ENCODE measurements around the gene CFAP46.
"Not testable (repeated sequence)": the region's sequence is repeated elsewhere in the genome, so short reads cannot be mapped to it uniquely, and the experiment has no call there.

The CFAP46 gene

GRCh38 chr10:132888446-132888845, 53.9 kb downstream of the CFAP46 start:
- H3K4me1 Mint-ChIP-seq (ENCODE audit: low read depth); H3K27ac Mint-ChIP-seq; H3K4me3 Mint-ChIP-seq; H3K9me3 Mint-ChIP-seq; H3K36me3 Mint-ChIP-seq (ENCODE audit: low read depth): not testable (repeated sequence)
- peaks cover 22% of the 10 kb centered on the region for H3K27me3 Mint-ChIP-seq

GRCh38 chr10:132886211-132887099, 55.9 kb downstream of the CFAP46 start:
- Mint-ChIP-seq H3K36me3 (ENCODE audit: low read depth) (no peaks in the 10 kb centered on the region), H3K4me3 (no peak overlapping the region), H3K27me3 (peaks cover 4% of the 10 kb centered on the region), H3K27ac (no peak overlapping the region), H3K9me3 (no peaks in the 10 kb centered on the region), H3K4me1 (ENCODE audit: low read depth) (no peaks in the 10 kb centered on the region)

- Mint-ChIP-seq H3K9me3 (no peaks in the 10 kb centered on the region), H3K27ac (no peak overlapping the region), H3K4me3 (no peak overlapping the region), H3K27me3 (peaks cover 4% of the 10 kb centered on the region), H3K4me1 (ENCODE audit: low read depth) (no peaks in the 10 kb centered on the region), H3K36me3 (ENCODE audit: low read depth) (no peaks in the 10 kb centered on the region)
Observed at GRCh38 chr10:132885451-132886210, 56.7 kb downstream of the CFAP46 start.

- H3K27me3 Mint-ChIP-seq, result peaks cover 1% of the 10 kb centered on the region
- no peaks in the 10 kb centered on the region for H3K4me1 Mint-ChIP-seq (ENCODE audit: low read depth)
- H3K4me3 Mint-ChIP-seq, result no peak overlapping the region
- no peaks in the 10 kb centered on the region for H3K9me3 Mint-ChIP-seq
- no peak overlapping the region for H3K27ac Mint-ChIP-seq
- no peaks in the 10 kb centered on the region for H3K36me3 Mint-ChIP-seq (ENCODE audit: low read depth)
Observed at GRCh38 chr10:132884691-132885271, 57.6 kb downstream of the CFAP46 start.

DNA sequence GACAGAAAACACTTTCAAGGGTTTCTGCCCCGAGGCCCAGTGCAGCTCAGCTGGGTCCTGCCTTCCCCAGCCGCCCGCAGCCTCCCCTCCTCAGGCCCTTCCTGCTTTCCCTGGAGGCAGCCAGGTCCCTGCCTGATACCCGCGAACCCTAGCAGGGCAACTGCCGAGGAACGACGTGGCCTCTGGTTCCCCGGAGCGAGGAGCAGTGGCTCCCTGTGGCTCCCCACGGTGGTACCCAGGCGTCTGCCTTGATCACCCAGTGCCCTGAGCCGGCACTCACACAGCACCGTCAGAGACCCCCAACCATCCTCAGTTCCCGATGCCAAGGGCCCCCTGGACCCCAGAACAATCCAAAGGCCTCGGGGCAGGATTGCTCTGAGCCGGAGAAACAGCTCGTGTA, 58.3 kb downstream of the CFAP46 start:
- H3K9me3 Mint-ChIP-seq, result no peaks in the 10 kb centered on the region
- no peaks in the 10 kb centered on the region for H3K4me1 Mint-ChIP-seq (ENCODE audit: low read depth)
- no peaks in the 10 kb centered on the region for H3K27me3 Mint-ChIP-seq
- no peak overlapping the region for H3K4me3 Mint-ChIP-seq
- no peak overlapping the region for H3K27ac Mint-ChIP-seq
- H3K36me3 Mint-ChIP-seq (ENCODE audit: low read depth), result no peaks in the 10 kb centered on the region

DNA sequence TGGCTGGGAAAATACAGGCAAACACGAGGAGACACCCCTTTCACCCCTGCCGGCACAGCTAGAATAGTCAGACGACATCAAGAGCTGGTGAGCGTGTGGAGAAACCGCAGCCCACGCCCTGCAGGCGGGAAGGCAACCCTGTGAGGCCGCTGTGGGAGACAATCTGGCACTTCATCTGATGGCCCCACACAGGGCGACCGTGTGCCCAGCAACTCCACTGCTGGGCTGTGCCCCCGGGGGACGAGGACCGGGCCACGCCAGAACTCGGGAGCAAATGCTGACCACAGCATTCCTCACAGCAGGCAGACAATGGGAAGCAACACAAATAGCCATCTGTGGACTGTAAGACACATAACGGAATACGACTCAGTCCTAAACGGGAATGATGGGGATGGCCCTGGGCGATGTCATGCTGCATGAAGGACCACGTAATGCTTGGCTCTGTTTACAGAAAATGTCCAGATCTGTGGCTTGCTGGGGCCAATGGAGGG, 58.9 kb downstream of the CFAP46 start:
- Mint-ChIP-seq H3K36me3 (ENCODE audit: low read depth) (no peaks in the 10 kb centered on the region), H3K9me3 (no peaks in the 10 kb centered on the region), H3K27me3 (no peaks in the 10 kb centered on the region), H3K27ac (no peak overlapping the region), H3K4me3 (no peak overlapping the region), H3K4me1 (ENCODE audit: low read depth) (no peaks in the 10 kb centered on the region)

DNA sequence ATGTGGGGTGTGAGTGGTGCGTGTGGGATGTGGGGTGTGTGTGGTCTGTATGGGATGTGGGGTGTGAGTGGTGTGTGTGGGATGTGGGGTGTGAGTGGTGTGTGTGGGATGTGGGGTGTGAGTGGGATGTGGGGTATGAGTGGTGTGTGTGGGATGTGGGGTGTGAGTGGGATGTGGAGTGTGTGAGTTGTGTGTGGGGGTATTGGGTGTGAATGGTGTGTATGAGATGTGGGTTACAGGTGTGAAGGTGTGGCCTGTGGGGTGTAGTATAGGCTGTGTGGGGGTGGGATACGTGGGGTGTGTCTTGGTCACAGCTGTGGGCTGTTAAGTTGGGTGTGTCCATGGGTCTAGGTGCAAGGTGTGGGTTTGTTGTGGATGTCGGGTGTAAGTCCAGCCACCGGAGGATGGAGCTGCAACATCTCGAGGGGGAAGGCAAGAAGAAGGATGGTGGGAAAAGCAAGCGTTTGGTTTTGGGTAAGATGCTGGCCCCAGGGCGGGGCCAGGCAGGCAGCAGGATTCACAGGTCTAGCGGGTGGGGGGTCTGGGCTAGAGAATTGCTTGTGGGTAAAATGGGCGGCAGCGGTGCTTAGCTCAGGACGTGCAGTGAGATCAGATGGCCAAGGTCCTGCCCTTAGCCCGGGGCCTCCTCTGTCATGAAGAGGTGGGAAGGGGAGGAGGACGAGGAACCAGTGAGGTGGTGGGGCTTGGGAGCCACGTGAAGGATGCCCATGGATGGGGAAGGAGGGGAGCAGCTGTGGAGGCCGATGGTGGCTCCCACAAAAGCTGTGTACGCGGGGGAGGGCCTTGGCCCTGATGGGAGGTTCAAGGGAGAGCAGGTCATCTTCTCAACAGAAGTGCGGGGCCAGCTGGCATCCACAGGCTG, 60.1 kb downstream of the CFAP46 start:
- H3K27ac Mint-ChIP-seq, result no peak overlapping the region
- no peaks in the 10 kb centered on the region for H3K9me3 Mint-ChIP-seq
- no peaks in the 10 kb centered on the region for H3K4me1 Mint-ChIP-seq (ENCODE audit: low read depth)
- no peaks in the 10 kb centered on the region for H3K27me3 Mint-ChIP-seq
- H3K36me3 Mint-ChIP-seq (ENCODE audit: low read depth), result no peaks in the 10 kb centered on the region
- no peak overlapping the region for H3K4me3 Mint-ChIP-seq

DNA sequence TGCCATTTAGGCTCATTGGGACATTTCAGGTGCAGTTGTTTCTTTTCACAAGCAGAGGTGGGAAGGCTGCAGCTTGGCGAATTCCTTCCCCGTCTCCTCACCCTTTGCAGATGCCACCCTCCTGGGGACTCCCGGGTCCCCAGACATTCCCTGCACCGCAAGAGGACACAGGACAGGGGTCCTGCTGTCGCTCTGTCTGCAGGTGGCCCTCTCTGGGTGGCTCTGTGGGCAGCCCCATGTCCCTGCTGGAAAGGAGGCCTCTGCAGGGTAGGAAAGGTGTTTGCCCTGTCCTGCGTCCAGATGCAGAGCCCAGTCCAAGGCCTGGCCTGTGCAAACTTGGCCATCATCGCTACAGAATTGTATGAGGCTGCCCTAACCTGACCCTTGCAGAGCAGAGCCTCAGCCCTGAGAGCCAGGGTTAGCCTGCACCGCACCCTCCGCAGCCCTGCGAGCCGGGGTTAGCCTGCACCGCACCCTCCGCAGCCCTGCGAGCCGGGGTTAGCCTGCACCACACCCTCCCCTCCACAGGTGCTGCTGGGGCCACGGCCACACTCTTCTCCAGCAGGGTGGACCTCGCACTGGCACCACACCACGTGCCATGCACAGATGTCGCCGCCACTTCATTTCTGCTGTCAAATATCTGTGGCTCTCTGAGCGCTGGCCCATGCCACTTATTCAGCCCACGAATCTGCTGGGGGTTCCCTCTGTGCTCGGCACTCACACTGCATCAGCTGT, 61.0 kb downstream of the CFAP46 start:
- no peaks in the 10 kb centered on the region for H3K9me3 Mint-ChIP-seq
- H3K27ac Mint-ChIP-seq, result no peak overlapping the region
- H3K4me3 Mint-ChIP-seq, result no peak overlapping the region
- no peaks in the 10 kb centered on the region for H3K4me1 Mint-ChIP-seq (ENCODE audit: low read depth)
- peaks cover 5% of the 10 kb centered on the region for H3K27me3 Mint-ChIP-seq
- H3K36me3 Mint-ChIP-seq (ENCODE audit: low read depth), result no peaks in the 10 kb centered on the region

GRCh38 chr10:132880128-132880981, 62.0 kb downstream of the CFAP46 start:
- Mint-ChIP-seq H3K9me3 (no peaks in the 10 kb centered on the region), H3K27ac (no peak overlapping the region), H3K4me1 (ENCODE audit: low read depth) (no peaks in the 10 kb centered on the region), H3K27me3 (peaks cover 15% of the 10 kb centered on the region), H3K36me3 (ENCODE audit: low read depth) (no peaks in the 10 kb centered on the region), H3K4me3 (no peak overlapping the region)

GRCh38 chr10:132879408-132880127, 62.8 kb downstream of the CFAP46 start:
- Mint-ChIP-seq H3K4me1 (ENCODE audit: low read depth) (no peaks in the 10 kb centered on the region), H3K27me3 (peaks cover 18% of the 10 kb centered on the region), H3K27ac (no peak overlapping the region), H3K9me3 (no peaks in the 10 kb centered on the region), H3K4me3 (no peak overlapping the region), H3K36me3 (ENCODE audit: low read depth) (no peaks in the 10 kb centered on the region)

DNA sequence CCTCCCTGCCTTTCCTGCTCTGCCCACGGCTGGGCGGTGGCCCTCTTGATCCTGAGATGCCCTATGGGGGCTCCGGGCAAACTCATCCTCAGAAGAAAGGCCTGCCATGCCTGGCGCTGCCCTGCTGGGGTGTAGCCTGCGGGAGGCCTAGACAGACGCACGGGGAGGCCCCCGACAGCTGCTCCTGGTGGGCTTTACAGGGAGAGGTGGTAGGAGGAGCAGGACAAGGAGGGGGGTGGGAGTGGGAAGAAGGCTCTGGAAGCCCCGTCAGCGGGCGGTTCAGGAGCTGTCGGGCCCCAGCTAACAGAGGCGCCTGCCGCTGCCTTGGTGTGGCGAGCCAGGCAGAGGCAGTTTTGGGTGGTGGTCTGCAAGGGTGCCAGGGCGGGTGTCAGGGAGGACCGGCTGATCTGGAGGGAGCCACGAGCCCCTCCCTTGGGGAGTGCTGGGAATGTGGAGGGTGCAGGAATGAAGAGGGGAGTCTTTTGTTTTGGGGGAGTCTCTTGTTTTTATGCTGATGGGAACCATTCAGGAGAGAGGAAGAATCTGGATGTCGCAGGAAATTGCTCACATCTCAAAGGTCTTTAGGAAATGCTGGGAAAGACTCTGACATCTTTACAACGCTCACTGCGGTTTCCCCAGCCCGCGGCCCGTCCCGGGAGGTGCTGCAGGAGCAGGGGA, 63.5 kb downstream of the CFAP46 start:
- no peak overlapping the region for H3K27ac Mint-ChIP-seq
- H3K4me1 Mint-ChIP-seq (ENCODE audit: low read depth), result no peaks in the 10 kb centered on the region
- H3K4me3 Mint-ChIP-seq, result no peak overlapping the region

DNA sequence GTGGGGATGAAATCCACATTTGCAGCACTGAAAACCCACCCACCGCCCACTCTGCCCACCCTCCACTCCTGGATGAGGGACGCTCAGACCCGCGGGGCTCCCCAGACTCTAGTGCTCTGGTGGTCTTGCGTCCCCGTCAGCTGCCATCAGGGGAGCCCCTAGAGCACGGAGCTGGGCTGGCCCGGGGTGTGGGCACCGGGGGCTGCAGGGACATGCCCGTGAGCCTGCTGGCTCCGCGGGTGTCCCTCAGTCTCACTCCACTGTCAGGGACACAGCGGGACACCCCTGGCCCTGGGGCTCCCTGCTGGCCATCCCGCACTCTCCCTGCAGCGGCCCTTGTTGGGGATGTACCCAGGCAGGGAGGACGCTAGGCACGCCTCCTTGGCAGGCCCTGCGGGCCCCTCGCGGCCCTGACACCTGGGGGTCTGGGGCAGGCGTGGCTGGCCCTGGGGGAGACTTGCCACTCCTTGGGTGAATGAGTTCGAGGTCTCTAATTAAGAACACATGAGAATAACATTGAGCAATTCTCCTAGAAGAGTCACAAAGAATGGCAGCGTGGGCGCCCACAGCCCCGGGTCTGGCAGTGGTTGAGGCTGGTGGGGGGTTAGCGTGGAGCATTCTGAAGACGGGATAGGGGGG, 64.2 kb downstream of the CFAP46 start:
- Mint-ChIP-seq H3K27ac (no peak overlapping the region), H3K36me3 (ENCODE audit: low read depth) (no peaks in the 10 kb centered on the region), H3K4me3 (no peak overlapping the region), H3K9me3 (no peaks in the 10 kb centered on the region), H3K27me3 (peaks cover 25% of the 10 kb centered on the region), H3K4me1 (ENCODE audit: low read depth) (no peaks in the 10 kb centered on the region)

More for the DNA sequence above, 63.5 kb downstream of the CFAP46 start:
- H3K9me3 Mint-ChIP-seq, result no peaks in the 10 kb centered on the region
- H3K36me3 Mint-ChIP-seq (ENCODE audit: low read depth), result no peaks in the 10 kb centered on the region
- peaks cover 20% of the 10 kb centered on the region for H3K27me3 Mint-ChIP-seq

All from stimulated activated naive CD8-positive, alpha-beta T cell treated with anti-CD3 and anti-CD28 coated beads, Interleukin-15, Interleukin-2, amounts not matched to agents 100 ng/mL and 50 ng/mL, for 24 hours (primary cell).